IPS-15b (cell line): ENCODE measurements around the gene COL4A3.

ENCODE experiments used
- H3K27me3 ChIP-seq: one replicate; pipeline ENCODE4 v1.6.1; 2013; ENCODE audit warnings: low read length; ENCODE audit not compliant: control insufficient read depth, insufficient read depth
- H3K36me3 ChIP-seq: one replicate; pipeline ENCODE4 v1.6.1; 2013; ENCODE audit warnings: low read length; ENCODE audit not compliant: control insufficient read depth, insufficient read depth
- H3K4me1 ChIP-seq: one replicate; pipeline ENCODE4 v1.6.1; 2013; ENCODE audit warnings: mild to moderate bottlenecking, low read length; ENCODE audit not compliant: control insufficient read depth, insufficient read depth
- H3K4me3 ChIP-seq: one replicate; pipeline ENCODE4 v1.5.1; 2013; ENCODE audit warnings: low read depth, low read length
- H3K9ac ChIP-seq: one replicate; pipeline ENCODE4 v1.6.1; 2013; ENCODE audit warnings: low read depth, mild to moderate bottlenecking, low read length
- H3K9me3 ChIP-seq: one replicate; pipeline ENCODE4 v1.6.1; 2013; ENCODE audit warnings: mild to moderate bottlenecking, low read length; ENCODE audit not compliant: control insufficient read depth, insufficient read depth

Gene COL4A3

DNA sequence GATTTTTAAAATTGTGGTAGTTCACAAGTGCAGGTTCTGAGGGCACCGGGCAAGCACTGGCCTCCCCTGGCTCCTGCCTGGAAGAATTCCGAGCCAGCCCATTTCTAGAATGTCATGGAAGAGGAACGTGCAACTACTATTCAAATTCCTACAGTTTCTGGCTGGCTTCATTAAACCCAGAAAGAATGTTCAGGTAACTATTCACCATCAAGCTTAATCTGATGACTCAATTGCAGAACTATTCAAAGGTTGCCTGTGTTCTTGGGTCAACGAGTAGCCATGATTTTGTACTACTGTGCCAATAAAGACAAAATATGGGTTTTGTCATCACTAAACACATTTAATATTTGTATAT, 146.3 kb downstream of the COL4A3 start:
- H3K9ac ChIP-seq = no peak overlapping the region
- no peaks in the 10 kb centered on the region for H3K27me3 ChIP-seq
- H3K36me3 ChIP-seq = no peaks in the 10 kb centered on the region
- no peaks in the 10 kb centered on the region for H3K4me1 ChIP-seq
- no peaks in the 10 kb centered on the region for H3K9me3 ChIP-seq
- H3K4me3 ChIP-seq = no peak overlapping the region

DNA sequence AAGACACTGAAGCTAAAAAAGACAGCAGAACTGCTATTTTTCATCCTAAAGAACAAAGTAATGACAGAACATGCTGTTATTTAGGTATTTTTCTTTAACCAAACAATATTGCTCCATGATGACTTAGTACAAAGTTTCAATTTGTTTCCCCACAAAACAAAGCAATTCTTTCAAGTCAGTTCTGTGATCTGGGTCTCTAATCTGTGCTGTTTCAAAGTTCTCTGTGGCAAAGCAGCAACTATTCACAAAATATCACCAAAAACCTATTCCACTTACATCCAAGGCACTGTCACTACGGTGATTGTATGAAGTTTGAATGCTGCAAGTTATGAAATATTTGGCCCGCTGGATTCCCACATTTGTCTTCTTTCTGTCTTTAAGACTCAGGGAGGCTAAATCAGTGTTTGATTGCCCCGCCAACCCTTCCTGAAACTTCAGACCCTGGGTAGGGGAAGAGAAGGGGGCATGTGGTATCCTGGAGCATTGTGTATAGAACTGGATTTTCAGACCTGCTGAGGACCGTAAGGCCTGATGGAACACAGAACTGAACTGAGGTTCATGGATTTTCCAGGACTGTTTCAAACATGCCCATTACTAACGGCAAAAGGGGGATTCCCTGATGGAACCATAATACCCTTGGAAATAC, 147.6 kb downstream of the COL4A3 start:
- Histone ChIP-seq H3K27me3 (no peaks in the 10 kb centered on the region), H3K4me1 (no peaks in the 10 kb centered on the region), H3K9me3 (no peaks in the 10 kb centered on the region), H3K9ac (no peak overlapping the region), H3K36me3 (no peaks in the 10 kb centered on the region), H3K4me3 (no peak overlapping the region)

DNA sequence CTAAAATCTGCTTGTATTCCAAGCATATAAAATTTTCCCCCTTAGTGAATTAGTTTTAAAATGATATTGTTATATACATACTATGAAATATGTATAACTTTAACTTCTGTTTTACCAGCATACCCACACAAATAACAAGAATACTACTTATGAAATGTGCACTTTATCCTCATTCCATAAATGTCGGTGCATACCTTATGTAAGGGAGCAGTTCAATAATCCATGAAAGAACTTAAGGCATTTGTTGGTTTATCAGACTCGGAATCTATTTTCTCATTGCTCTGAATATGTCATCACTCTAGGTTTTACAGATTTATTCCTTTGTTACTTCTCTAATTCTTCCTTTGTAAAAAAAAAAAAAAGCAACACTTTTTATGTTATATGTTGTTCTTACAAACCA, 148.2 kb downstream of the COL4A3 start:
- Histone ChIP-seq H3K4me3 (no peak overlapping the region), H3K4me1 (no peaks in the 10 kb centered on the region), H3K9ac (no peak overlapping the region), H3K27me3 (no peaks in the 10 kb centered on the region), H3K36me3 (no peaks in the 10 kb centered on the region), H3K9me3 (no peaks in the 10 kb centered on the region)

DNA sequence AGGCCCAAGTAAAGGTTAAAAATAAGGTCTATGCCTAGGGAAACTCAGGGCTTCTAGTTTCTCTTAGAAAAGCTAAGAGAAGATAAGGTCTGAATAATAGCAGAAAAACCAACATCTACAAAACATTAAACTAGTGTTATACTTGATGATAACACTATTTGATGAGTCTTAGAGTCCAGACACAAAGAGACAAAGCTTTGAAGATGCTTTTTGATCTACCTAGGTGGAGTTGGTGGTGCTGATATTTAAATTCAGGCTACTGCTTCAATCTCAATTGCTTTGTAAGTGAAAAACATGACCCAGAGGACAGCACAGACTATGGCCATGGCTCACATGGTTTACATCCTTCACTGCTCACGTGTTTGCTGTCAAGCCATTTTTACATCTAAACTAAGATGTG, 148.9 kb downstream of the COL4A3 start:
- Histone ChIP-seq H3K36me3 (no peaks in the 10 kb centered on the region), H3K27me3 (no peaks in the 10 kb centered on the region), H3K4me3 (no peak overlapping the region), H3K9ac (no peak overlapping the region), H3K9me3 (peaks cover 3% of the 10 kb centered on the region), H3K4me1 (no peaks in the 10 kb centered on the region)

DNA sequence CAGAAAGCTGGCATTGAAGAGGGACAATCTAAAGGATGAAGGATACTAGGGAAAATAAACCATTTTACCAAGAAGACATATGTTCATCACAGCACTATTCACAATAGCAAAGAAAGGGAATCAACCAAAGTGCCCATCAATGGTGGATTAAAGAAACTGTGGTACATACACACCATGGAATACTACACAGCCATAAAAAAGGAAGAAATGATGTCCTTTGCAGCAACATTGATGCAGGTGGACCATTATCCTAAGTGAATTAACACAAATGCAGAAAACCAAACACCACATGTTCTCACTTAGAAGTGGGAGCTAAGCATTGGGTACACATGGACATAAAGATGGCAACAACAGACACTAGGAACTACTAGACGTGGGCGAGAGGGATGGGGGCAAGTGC, 153.4 kb downstream of the COL4A3 start:
- no peak overlapping the region for H3K4me3 ChIP-seq
- H3K36me3 ChIP-seq = no peaks in the 10 kb centered on the region
- no peaks in the 10 kb centered on the region for H3K27me3 ChIP-seq
- no peaks in the 10 kb centered on the region for H3K4me1 ChIP-seq
- H3K9ac ChIP-seq = no peak overlapping the region
- H3K9me3 ChIP-seq = peaks cover 3% of the 10 kb centered on the region

DNA sequence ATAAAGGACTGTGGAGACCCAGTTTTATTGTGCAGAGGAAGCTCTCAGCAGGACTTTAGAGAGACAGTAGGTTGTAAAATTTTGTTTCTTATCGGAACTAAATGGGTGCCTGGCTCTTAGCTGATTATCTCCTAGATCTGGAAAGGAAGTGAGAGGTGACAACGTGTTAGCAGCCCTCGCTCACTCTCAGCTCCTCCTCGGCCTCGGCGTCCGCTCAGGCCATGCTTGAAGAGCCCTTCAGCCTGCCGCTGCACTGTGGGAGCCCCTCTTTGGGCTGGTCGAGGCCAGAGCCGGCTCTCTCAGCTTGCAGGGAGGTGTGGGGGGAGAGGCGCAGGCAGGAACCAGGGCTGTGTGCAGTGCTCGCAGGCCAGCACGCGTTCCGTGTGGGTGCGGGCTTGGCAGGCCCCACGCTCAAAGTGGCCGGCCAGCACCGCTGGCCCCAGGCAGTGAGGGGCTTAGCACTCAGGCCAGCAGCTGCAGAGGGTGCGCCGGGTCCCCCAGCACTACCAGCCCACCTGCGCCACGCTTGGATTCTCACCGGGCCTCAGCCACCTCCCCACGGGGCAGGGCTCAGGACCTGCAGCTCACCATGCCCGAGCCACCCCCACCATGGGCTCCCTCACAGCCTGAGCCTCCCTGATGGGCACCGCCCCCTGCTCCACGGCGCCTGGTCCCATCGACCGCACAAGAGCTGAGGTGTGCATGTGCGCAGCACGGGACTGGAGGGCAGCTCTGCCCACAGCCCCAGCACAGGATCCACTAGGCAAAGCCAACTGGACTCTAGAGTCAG, 156.1 kb downstream of the COL4A3 start:
- Histone ChIP-seq H3K4me3 (no peak overlapping the region), H3K36me3 (no peaks in the 10 kb centered on the region), H3K4me1 (no peaks in the 10 kb centered on the region), H3K27me3 (no peaks in the 10 kb centered on the region), H3K9me3 (peaks cover 3% of the 10 kb centered on the region), H3K9ac (no peak overlapping the region)

DNA sequence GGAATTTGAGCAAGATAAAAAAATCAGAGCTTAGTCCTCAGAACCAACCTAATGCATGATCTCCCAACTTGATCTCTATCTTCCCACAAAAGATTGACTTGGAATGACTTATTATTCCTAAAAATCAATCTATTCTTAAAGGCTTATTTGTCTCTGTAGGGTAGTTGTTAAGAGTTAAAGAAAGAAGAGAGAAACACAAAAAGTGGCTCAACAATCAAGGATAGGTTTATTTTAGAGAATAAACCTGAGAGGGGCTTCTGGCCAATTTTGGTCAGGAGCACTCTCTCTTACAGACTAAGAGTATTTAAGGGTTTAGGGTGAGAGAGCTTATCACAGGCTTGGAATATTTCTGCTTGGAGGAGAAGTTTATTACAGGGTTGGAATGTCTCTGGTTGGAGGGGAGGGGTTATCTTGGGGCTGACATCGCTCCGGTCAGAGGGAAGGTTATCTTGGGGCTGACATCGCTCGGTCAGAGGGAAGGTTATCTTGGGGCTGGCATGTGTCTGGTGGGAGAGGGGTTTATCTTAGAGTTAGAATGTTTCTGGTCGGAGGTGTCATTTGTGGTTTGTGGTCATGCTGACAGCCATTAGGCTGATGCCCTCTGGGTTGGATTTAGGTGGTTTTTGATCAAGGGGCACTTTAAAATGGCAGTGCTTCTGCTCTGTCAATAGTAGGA, 158.2 kb downstream of the COL4A3 start:
- Histone ChIP-seq H3K4me1 (peaks cover 5% of the 10 kb centered on the region), H3K9ac (no peak overlapping the region), H3K9me3 (peaks cover 3% of the 10 kb centered on the region), H3K27me3 (no peaks in the 10 kb centered on the region), H3K4me3 (no peak overlapping the region), H3K36me3 (no peaks in the 10 kb centered on the region)

DNA sequence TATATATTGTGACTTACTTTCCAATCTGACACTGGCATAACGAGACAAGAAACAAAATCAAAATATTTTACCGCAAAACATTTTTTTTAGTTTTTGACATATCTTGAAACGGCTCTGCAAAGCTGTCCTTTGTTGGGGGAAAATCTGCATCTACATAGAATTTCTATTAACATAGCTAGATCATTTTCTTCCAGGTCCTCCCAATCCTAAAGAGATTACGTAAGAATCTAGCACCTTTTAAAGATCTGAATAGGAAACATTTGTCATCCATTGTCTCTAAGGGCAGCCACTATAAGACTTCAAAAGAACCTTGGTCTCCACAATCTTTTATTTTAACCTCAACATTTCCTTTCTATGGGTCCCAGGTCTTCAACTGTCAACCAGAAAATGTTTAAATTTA, 159.4 kb downstream of the COL4A3 start:
- Histone ChIP-seq H3K9ac (no peak overlapping the region), H3K4me3 (no peak overlapping the region), H3K4me1 (peaks cover 11% of the 10 kb centered on the region)

DNA sequence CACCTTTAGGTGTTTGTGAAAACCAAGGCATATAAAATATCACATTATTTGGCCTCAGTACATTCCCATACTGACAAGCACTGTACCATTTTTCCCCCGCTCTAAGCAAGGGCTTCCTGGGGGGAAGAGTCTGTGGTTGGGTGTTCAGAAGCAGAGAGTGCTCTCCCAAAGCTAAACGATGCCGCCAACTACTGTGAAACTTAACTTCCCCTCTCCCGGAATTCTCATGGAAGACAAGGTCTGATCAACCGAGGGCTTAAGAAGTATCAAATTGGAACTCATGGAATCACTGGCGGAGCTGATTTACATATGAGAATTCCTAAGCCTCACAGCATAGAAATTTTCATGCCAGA, 160.2 kb downstream of the COL4A3 start:
- Histone ChIP-seq H3K27me3 (no peaks in the 10 kb centered on the region), H3K9ac (peak overlapping the region; percentile 50), H3K4me1 (peaks cover 16% of the 10 kb centered on the region), H3K36me3 (no peaks in the 10 kb centered on the region), H3K4me3 (peak overlapping the region; percentile 88), H3K9me3 (no peaks in the 10 kb centered on the region)

More for the DNA sequence above, 159.4 kb downstream of the COL4A3 start:
- Histone ChIP-seq H3K9me3 (no peaks in the 10 kb centered on the region), H3K36me3 (no peaks in the 10 kb centered on the region), H3K27me3 (no peaks in the 10 kb centered on the region)

DNA sequence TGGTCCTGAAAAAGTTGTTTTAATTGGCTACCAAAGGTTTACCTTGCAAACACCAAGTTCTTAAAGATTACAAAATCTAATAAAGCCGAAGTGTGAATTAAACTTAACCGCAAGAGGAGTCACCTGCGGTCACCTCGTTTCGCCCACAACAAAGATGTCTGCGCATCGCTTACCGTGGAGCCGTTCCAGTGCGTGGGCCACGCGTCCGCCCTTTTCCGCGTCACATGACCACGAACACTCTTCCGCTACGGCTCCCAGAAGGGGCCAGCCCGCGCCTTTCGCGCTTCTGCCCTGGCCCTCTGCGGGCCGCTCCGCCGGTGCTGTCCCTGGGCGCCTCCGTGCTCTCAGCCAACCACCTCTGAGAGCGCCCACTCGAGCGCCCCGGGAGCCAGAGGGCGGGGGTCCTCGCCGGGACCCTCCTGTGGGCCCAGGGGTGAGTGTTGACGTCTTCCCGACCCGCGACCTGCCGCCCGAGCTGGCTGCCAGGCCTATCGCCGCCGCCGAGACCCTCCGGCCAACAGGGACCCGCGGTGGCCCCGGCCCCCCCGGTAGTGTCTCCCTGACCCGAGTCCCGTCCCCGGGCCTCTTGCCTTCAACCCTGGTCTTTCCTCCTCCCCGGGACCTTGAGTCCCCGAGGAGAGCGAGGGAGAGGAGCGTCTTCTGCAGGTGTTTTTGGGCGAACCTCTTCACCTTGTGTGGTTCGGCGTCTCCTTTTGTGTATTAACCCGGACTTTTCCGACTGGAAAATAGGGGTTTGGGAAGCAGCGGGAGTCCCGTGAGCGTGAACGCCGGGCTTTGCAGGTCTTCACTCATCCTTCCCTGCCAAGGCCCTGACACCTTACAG, 160.8 kb downstream of the COL4A3 start, which contains the start of gene MFF:
Gene MFF (plus strand): TSS at position 257 of the 844 bp plus-strand sequence. CDS start 5,415 bp downstream, outside the sequence.
- peak within 1 kb of the TSS; percentile 88 for H3K4me3 ChIP-seq
- H3K9me3 ChIP-seq = no peaks in the 10 kb centered on the region
- H3K36me3 ChIP-seq = no peaks in the 10 kb centered on the region
- peak within 1 kb of the TSS; percentile 50 for H3K9ac ChIP-seq
- H3K4me1 ChIP-seq = peaks cover 20% of the 10 kb centered on the region
- no peaks in the 10 kb centered on the region for H3K27me3 ChIP-seq

DNA sequence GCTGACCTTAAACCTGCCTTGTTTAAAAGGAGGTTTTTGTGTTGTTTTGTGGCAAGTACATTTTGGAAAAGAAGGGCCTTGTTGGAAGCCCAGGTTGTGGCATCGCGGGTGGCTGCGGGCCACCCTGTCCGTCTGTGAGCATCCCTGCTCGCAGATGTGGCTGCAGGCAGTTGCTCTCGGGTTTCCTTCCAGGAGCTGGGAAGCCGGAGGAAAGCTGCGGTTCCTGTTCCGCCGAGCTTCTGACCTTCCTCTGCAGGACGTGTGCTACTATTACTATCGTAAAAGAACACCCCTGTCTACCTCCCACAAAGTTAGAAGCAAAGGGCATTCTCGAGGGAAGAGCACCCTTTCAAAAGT, 161.4 kb downstream of the COL4A3 start:
- no peaks in the 10 kb centered on the region for H3K36me3 ChIP-seq
- peak overlapping the region; percentile 50 for H3K9ac ChIP-seq
- H3K9me3 ChIP-seq = no peaks in the 10 kb centered on the region
- H3K4me3 ChIP-seq = peak overlapping the region; percentile 88
- H3K4me1 ChIP-seq = peaks cover 20% of the 10 kb centered on the region
- no peaks in the 10 kb centered on the region for H3K27me3 ChIP-seq
